ENCODE results near the gene IL36RN.

DNA sequence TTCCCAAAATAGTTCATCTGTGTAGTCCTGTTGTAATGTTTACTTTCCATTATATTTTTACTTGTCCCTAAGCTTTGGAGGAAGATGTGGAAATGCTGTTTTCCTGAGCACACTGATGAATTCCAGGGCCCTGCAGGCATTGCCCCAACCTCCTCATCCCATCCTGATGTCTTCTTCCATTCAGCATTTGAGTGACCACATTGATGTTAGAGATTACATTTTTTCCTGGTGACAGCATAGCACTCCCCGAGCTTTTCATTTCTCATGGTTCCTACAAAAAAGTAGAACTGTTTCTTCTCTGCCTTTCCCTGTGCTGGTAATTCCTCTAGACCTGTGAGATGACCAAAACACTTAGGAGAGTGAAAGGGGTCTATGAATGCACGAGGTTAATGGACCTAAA lies 48.9 kb upstream of the IL36RN start:
- TF ChIP-seq, protein P1, sequence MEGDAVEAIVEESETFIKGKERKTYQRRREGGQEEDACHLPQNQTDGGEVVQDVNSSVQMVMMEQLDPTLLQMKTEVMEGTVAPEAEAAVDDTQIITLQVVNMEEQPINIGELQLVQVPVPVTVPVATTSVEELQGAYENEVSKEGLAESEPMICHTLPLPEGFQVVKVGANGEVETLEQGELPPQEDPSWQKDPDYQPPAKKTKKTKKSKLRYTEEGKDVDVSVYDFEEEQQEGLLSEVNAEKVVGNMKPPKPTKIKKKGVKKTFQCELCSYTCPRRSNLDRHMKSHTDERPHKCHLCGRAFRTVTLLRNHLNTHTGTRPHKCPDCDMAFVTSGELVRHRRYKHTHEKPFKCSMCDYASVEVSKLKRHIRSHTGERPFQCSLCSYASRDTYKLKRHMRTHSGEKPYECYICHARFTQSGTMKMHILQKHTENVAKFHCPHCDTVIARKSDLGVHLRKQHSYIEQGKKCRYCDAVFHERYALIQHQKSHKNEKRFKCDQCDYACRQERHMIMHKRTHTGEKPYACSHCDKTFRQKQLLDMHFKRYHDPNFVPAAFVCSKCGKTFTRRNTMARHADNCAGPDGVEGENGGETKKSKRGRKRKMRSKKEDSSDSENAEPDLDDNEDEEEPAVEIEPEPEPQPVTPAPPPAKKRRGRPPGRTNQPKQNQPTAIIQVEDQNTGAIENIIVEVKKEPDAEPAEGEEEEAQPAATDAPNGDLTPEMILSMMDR (conservative IDR thresholded peaks at IDR 0.05; ENCODE audit: low read depth, low read length), result no peak
- no peak for TF ChIP-seq EZH2phosphoT487 (IDR thresholded peaks at IDR 0.05; ENCODE audit: borderline replicate concordance, low read length)
- no peak for TF ChIP-seq EZH2 (IDR thresholded peaks at IDR 0.05; ENCODE audit: low read length, unreplicated experiment)

All from PC-3 (cell line).